GM19351 (cell line): ENCODE data around the gene OPN1LW.
A peak's percentile ranks its signal among the peaks of the same experiment; 100 is the strongest.
"Not testable (repeated sequence)": the region's sequence is repeated elsewhere in the genome, so short reads cannot be mapped to it uniquely, and the experiment has no call there.

ENCODE experiments used
- ATAC-seq: cut with Tn5 transposase; IDR thresholded peaks from one replicate; pipeline ENCODE4 v1.9.1; 2021; ENCODE audit warnings: mild to moderate bottlenecking, moderate library complexity; ENCODE audit not compliant: unreplicated experiment

The OPN1LW gene

GRCh38 chrX:154132366-154132765 is 11.7 kb upstream of the OPN1LW start:
- no peak for ATAC-seq

DNA sequence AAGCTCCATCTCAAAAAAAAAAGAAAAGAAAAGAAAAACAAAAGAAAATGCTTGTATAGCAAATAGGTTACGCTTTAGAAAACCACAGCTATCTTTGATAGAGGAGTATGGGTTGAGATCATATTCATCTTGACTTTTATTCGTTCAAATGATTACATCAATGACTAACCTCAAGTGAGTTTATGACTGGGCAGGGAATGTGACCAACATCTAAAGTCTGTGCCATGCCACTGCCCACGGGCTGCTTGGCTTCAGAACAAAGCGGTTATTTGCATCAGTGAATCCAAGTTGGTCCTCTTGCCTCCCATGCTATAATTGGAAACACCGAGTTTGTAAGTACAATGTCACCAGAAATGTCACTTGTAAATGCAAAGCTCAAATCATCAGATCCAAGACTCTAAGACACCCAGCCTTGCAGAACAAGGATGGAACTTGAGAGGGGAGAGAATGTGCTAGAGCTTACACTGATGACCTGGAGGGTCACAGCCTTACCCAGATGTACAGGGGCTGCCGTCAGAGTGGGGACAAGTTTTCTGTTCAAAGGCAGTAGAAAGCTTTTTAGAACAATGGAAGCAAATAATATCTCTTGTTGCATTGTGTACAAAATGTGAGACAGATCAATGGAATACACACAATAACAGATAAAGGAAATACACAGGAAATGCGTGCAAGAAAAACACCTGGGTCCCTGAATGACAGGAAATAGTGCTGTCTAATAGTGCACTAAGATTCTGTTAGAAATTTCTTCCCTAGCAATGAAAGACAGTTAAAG is 8.4 kb upstream of the OPN1LW start:
- ATAC-seq: no peak

DNA sequence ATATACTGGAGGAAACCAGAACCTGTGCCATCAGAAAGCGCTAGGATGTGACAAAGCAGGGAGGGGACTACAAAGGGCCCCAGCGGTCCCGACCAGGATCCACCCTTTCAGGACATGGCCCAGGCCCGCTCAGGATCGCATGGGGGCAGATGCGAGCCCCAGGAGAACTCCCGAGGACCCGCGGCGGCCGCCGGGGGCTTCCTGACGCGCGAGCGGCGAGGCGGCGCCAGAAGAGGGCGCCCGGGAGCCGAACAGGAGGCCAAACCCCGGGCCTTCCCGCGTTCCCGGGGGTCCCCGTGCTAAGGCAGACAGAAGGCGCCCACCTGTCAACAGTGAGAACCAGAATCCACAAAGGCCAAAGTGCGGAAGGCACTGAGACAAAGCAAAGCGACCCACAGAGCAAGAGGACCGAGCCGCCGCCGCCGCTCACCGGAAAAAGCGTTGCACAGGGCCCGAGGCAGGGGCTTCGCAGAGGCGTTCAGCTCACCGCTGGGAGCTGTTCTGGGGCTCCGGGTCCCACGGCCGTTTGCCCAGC is 7.3 kb upstream of the OPN1LW start:
- ATAC-seq: no peak

DNA sequence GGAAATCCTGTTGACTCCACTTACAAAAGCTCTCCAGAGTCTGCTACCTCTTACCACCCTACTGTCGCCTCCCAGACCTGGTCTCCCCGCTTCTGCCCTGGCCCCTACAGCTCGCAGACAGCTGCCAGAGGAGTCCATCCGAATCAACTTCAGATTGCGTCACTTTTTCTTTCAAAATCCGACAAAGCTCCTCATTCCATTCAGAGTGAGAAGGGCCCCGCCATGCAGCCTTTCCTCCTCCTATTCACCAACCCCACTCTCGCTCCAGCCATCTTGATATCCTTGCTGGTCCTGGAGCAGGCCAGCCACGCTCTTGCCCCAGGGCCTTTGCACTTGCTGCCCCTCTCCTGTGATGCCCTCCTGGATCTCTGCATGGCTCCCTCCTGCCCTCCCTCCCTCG is 5.2 kb upstream of the OPN1LW start:
- ATAC-seq: no peak

- ATAC-seq: no peak
Observed at GRCh38 chrX:154140206-154140605, 3.8 kb upstream of the OPN1LW start.

GRCh38 chrX:154140742-154141141 is 3.3 kb upstream of the OPN1LW start:
- no peak for ATAC-seq

DNA sequence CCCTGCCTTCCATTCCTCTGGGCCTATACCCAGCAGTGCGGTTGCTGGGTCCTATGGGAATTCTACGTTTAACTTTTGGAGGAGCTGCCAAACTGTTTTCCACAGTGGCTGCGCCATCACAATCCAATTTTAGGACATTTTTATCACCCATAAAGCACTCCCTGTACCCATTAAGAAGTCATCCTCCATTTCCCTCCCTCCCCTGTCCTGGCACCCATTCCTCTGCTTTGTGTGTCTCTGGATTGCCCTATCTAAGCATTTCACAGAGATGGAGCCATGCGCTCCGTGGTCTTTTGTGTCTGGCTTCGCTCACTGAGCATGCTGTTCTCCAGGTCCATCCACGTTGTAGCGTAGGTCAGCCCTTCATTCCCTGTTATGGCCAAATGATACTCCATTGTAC is 1.7 kb upstream of the OPN1LW start:
- no peak for ATAC-seq

- ATAC-seq: no peak
Observed at GRCh38 chrX:154142950-154143745, 895 bp upstream of the OPN1LW start.

DNA sequence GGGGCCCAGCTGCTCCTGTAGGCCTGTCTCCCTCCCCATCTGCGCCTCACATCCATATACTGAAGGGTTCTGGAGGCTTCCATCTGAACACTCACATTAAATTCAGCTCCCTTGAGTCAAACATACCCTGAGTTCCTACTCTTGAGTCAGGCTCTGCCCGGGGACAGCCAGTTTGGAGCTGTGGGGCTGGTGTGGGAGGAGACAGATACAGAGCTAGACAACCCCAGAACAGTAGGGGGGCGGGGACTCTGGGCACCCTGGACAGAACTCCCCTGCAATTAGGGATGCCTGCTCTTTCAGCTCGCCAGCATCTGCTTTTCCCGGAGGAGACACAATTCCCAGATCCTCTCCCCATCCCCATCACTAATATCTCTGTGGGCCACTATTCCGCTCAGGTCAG is 7.0 kb downstream of the OPN1LW start:
- not testable (repeated sequence) for ATAC-seq

DNA sequence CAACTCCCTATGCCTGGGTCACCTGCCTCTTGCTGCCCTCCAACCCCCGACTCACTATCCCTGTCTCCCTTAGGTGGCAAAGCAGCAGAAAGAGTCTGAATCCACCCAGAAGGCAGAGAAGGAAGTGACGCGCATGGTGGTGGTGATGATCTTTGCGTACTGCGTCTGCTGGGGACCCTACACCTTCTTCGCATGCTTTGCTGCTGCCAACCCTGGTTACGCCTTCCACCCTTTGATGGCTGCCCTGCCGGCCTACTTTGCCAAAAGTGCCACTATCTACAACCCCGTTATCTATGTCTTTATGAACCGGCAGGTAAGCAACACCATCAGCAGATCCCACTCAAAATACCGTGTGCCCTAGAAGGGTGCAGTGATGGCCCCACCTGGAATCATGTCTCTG is 12.2 kb downstream of the OPN1LW start:
- ATAC-seq: not testable (repeated sequence)

DNA sequence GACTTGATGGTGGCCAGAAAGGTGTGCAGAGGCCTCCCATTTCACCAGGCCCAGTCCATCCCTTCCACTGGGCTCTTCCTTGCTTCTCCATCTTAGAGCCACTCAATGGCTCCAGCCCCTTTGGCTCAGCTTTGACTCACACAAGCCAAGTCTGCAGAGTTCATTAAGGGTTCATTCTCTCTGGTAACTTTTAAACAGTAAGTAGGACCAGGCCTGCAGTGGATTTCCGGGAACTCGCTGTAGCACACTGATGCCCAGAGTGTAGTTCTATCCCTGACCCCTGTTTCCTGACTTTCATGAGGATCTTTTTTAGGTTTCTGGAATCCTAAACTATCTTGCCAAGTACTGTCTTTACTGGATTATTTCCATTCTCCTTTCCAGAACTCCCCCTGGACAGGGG is 13.2 kb downstream of the OPN1LW start:
- ATAC-seq: not testable (repeated sequence)

DNA sequence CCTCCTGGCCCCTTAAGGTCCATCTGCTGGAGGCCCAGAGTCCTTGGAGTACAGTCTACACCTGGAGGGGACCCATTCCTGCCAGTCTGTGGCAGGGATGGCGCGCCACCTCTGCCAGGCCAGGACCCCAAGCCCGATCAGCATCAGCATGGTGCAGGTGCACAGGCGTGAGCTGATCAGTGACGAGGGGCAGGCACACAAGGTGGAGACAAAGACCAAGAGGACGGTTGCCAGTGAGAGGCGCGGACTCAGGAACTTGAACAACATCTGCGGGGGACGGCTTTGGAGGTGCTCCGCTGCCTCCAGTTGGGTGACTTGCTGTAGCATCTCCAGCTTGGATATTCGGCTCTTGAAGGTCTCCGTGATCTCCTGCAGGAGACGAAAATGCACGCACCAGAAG is 15.3 kb downstream of the OPN1LW start:
- not testable (repeated sequence) for ATAC-seq

DNA sequence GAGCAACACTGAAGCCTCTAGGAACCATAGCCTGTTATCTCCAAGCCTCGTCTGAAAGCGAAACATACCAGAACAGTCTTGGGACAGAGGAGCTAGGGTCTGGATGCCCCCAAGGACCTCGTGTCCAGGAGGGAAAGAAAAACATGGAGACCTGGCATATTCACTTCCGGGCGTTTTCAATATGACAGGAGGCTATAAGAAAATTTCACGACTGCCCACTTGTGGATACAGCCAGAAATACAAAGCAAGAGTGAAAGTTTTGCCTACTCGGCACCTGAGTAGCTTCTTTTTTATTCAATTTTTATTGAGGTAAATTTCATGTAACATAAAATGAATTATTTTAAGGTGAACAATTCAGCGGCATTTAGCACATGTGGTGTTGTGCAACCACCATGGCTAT is 20.9 kb downstream of the OPN1LW start:
- not testable (repeated sequence) for ATAC-seq

GRCh38 chrX:154168384-154168783 is 24.3 kb downstream of the OPN1LW start:
- not testable (repeated sequence) for ATAC-seq

GRCh38 chrX:154172535-154172943 is 28.5 kb downstream of the OPN1LW start:
- ATAC-seq: peak; percentile 50

- not testable (repeated sequence) for ATAC-seq
Observed at GRCh38 chrX:154174356-154174755, 30.3 kb downstream of the OPN1LW start.

DNA sequence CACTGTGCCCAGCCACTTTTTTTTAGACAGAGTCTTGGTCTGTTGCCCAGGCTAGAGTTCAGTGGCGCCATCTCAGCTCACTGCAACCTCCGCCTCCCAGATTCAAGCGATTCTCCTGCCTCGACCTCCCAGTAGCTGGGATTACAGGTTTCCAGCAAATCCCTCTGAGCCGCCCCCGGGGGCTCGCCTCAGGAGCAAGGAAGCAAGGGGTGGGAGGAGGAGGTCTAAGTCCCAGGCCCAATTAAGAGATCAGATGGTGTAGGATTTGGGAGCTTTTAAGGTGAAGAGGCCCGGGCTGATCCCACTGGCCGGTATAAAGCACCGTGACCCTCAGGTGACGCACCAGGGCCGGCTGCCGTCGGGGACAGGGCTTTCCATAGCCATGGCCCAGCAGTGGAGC is 38.3 kb downstream of the OPN1LW start, which contains the start of gene OPN1MW:
OPN1MW (plus strand) TSS at position 301 of the 400 bp plus-strand sequence; CDS start at position 383, 82 bp downstream.
- not testable (repeated sequence) for ATAC-seq

DNA sequence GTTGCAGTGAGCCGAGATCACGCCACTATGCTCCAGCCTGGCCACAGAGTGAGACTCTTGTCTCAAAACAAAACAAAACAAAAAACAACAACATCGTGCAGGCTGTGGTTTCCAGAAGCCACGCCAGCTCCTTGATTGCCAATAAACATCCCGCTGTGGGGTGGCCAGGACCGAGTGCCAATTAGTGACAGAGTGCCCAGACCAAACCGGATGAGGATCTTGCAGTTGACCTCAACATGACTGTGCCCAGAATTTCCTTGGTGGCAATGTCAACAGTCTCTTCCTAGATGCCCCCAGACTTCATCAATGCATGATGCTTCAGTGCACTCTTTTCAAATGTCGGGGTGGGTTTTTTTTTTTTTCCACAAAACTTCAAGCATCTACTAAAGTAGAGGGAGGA is 39.8 kb downstream of the OPN1LW start:
- ATAC-seq: not testable (repeated sequence)

- ATAC-seq: not testable (repeated sequence)
Observed at GRCh38 chrX:154192846-154193245, 48.8 kb downstream of the OPN1LW start.

- ATAC-seq: not testable (repeated sequence)
Observed at GRCh38 chrX:154194316-154194715, 50.3 kb downstream of the OPN1LW start.

DNA sequence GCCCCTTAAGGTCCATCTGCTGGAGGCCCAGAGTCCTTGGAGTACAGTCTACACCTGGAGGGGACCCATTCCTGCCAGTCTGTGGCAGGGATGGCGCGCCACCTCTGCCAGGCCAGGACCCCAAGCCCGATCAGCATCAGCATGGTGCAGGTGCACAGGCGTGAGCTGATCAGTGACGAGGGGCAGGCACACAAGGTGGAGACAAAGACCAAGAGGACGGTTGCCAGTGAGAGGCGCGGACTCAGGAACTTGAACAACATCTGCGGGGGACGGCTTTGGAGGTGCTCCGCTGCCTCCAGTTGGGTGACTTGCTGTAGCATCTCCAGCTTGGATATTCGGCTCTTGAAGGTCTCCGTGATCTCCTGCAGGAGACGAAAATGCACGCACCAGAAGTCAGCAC is 52.4 kb downstream of the OPN1LW start:
- not testable (repeated sequence) for ATAC-seq
